Measurements from ENCODE around the gene CELF4.

The CELF4 gene

DNA sequence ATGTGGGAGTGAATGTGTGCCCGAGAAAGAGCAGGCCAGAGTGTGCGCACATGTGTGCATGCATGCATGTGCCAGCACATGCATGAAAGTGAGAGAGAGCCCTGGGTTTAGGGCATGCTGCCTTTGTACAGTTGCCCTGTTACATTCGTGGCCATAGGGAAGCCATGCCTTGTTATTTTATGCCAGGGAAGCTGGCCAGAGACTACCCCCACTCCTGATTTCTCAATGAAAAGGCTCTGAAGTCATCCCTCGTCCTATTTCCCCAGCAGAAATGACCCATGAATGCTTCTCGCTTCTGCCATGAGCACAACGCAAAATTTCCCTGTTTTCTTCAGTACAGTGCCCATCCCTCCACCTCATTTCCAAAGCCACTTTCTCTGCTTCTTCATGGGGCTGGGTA is 143.0 kb downstream of the CELF4 start:
- peaks cover 4% of the 10 kb centered on the region for H3K4me1 ChIP-seq (ENCODE audit: insufficient read depth, low read length)
- H2AFZ ChIP-seq (ENCODE audit: low read depth, low read length), result no peak overlapping the region
- no peaks in the 10 kb centered on the region for H3K36me3 ChIP-seq (ENCODE audit: insufficient read depth, low read length)
- no peaks in the 10 kb centered on the region for H3K27me3 ChIP-seq (ENCODE audit: insufficient read depth, low read length)
- no peak overlapping the region for H3K4me3 ChIP-seq (ENCODE audit: low read length)
- H3K9me3 ChIP-seq (ENCODE audit: low read length), result no peaks in the 10 kb centered on the region

DNA sequence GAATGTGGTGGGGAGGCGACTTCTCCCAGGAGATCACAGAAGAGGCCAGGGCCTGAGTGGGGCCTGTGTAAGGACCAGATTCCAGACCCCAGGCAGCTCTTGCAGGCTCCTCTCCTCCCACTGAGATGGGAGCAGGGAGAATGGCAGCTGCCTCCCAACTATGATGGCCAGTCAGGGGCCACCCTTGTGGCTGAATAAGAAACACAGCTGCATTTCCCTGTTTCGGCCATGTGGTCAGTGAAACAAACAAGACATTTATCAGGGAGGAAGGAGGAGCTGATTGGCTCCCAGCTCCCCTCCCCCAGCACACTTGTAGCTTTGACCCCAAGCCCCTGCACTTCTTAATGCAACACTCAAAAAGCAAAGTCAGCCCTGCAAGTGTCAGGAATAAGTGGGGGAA is 143.5 kb downstream of the CELF4 start:
- Histone ChIP-seq H2AFZ (ENCODE audit: low read depth, low read length) (no peak overlapping the region), H3K27me3 (ENCODE audit: insufficient read depth, low read length) (no peaks in the 10 kb centered on the region), H3K9me3 (ENCODE audit: low read length) (no peaks in the 10 kb centered on the region), H3K36me3 (ENCODE audit: insufficient read depth, low read length) (no peaks in the 10 kb centered on the region), H3K4me1 (ENCODE audit: insufficient read depth, low read length) (peaks cover 4% of the 10 kb centered on the region), H3K4me3 (ENCODE audit: low read length) (no peak overlapping the region)

DNA sequence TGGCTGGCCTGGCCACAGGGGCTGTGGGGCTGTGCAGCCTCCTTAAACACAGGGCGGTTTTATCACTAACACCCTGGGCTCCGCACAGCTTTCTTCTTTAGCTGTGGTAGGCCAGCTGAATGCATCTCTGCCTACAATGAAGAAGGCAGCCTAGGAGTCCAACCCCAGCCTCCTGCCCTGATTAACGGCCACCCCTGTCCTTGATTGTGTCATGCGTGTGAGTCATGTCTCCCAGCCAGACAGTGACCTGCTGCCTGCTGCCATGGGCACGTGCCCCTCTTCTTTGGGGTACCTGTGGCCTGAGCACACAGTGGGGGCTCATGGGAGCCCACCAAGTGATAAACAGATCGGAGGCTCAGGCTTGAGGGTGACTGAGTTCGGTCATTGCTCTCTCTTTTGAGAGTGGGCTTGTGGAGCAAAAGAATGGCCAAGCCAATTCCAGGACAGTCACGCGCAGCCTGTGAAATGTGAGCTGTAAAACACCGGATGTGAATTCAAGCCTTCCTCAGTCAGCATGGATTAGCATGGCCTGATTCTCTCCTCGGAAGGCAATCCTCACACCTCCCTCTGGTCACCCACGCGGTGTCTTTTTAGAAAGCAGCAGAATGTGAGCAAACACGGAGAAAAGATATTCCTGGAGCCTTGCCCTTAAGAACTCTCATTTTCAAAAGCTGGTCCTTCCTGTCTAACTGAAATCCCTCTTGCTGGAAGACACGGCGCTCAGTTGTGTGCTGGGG is 144.1 kb downstream of the CELF4 start:
- no peaks in the 10 kb centered on the region for H3K36me3 ChIP-seq (ENCODE audit: insufficient read depth, low read length)
- H3K4me1 ChIP-seq (ENCODE audit: insufficient read depth, low read length), result peaks cover 4% of the 10 kb centered on the region
- no peaks in the 10 kb centered on the region for H3K27me3 ChIP-seq (ENCODE audit: insufficient read depth, low read length)
- H3K4me3 ChIP-seq (ENCODE audit: low read length), result no peak overlapping the region
- H3K9me3 ChIP-seq (ENCODE audit: low read length), result no peaks in the 10 kb centered on the region
- no peak overlapping the region for H2AFZ ChIP-seq (ENCODE audit: low read depth, low read length)

DNA sequence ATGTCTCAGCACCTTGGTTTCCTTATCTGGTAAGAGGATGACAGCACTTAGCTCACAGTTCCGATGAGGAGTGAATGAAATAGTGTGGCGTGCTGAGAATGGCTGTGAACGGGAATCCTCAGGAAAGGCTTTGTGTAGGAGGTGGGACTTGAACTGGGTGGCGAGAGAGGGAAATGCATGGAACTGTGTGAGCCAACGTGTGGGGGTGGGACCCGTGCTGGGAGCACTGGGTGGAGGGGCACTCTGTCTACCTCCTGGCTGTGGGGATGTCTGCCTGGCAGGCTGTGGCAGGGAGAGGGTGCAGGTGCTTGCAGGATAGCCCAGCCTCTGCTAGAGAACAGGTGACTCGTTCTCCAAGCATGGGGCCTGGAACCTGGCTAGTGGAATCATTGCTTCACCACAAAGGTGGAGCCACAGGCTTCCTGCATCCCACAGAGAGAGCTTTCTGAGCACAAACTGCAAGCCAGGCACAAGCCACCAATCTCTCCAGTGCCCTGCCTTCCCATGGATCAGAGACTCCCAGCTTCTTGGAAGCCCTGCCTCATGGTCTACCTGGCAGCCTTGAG is 145.2 kb downstream of the CELF4 start:
- H3K27me3 ChIP-seq (ENCODE audit: insufficient read depth, low read length), result no peaks in the 10 kb centered on the region
- H3K36me3 ChIP-seq (ENCODE audit: insufficient read depth, low read length), result no peaks in the 10 kb centered on the region
- H3K4me1 ChIP-seq (ENCODE audit: insufficient read depth, low read length), result peaks cover 4% of the 10 kb centered on the region
- no peak overlapping the region for H3K4me3 ChIP-seq (ENCODE audit: low read length)
- no peaks in the 10 kb centered on the region for H3K9me3 ChIP-seq (ENCODE audit: low read length)
- no peak overlapping the region for H2AFZ ChIP-seq (ENCODE audit: low read depth, low read length)

DNA sequence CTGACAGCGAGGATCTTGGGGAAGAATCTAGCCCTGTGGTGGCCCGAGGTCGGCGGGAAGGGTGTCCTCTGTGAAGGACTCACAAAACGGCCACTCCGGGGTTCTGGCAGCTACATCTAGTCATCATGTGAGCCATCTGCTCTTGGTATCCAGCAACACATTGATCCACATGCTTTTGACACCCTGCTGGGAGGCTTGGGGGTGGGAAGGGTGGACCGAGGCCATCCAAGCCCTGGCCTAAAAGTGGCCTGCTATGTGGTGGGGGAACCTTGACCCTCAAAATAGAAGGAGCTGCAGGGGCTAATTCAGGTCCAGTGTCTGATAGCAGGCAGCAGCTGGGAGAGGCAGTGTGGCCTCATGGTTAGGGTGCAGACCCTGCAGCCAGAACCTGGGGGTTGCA is 145.7 kb downstream of the CELF4 start:
- no peak overlapping the region for H3K4me3 ChIP-seq (ENCODE audit: low read length)
- peaks cover 4% of the 10 kb centered on the region for H3K4me1 ChIP-seq (ENCODE audit: insufficient read depth, low read length)
- H3K36me3 ChIP-seq (ENCODE audit: insufficient read depth, low read length), result no peaks in the 10 kb centered on the region
- no peak overlapping the region for H2AFZ ChIP-seq (ENCODE audit: low read depth, low read length)
- peaks cover under 1% of the 10 kb centered on the region for H3K27me3 ChIP-seq (ENCODE audit: insufficient read depth, low read length)
- no peaks in the 10 kb centered on the region for H3K9me3 ChIP-seq (ENCODE audit: low read length)

DNA sequence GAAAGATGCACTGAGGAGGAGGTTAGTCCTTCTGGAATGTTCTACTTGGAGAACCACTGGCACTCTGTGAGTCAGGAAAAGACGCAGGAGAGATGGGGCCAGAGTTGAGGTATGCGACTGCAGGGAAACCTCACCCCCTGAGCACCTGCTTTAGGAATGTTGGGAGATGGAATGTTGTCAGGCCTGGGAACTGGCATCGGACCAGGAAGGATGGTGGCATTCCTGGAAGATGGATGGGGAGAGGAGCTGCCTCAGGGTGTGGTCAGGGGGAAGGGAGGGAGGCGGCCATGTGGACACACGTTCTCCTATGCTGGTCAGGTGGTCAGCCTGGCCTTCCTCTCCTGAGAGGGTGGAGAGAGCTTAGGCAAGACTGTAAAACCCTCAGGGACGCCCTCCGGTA is 146.3 kb downstream of the CELF4 start:
- Histone ChIP-seq H3K4me3 (ENCODE audit: low read length) (no peak overlapping the region), H3K4me1 (ENCODE audit: insufficient read depth, low read length) (peaks cover 4% of the 10 kb centered on the region), H2AFZ (ENCODE audit: low read depth, low read length) (no peak overlapping the region), H3K27me3 (ENCODE audit: insufficient read depth, low read length) (peaks cover 2% of the 10 kb centered on the region), H3K36me3 (ENCODE audit: insufficient read depth, low read length) (no peaks in the 10 kb centered on the region), H3K9me3 (ENCODE audit: low read length) (no peaks in the 10 kb centered on the region)

DNA sequence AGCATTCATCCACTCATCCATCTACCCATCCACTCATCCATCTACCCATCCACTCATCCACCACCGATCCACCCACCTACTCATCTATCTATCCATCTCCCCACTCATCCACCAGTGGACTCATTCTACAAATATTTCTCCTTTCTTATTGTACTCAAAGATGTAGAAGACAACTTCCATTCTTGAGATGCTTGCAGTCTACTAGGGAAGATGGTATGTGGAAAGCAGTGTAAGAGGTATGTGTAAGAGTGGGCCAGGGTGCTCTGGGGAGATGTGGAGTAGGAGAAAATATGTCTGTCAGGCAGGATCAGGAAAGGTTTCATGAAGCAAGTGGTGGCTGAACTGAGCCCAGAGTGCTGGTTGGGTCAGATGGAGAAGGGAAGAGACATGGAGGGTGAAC is 150.8 kb downstream of the CELF4 start:
- Histone ChIP-seq H3K36me3 (ENCODE audit: insufficient read depth, low read length) (no peaks in the 10 kb centered on the region), H3K4me3 (ENCODE audit: low read length) (no peak overlapping the region), H2AFZ (ENCODE audit: low read depth, low read length) (no peak overlapping the region), H3K4me1 (ENCODE audit: insufficient read depth, low read length) (no peaks in the 10 kb centered on the region), H3K9me3 (ENCODE audit: low read length) (no peaks in the 10 kb centered on the region), H3K27me3 (ENCODE audit: insufficient read depth, low read length) (peaks cover 2% of the 10 kb centered on the region)

DNA sequence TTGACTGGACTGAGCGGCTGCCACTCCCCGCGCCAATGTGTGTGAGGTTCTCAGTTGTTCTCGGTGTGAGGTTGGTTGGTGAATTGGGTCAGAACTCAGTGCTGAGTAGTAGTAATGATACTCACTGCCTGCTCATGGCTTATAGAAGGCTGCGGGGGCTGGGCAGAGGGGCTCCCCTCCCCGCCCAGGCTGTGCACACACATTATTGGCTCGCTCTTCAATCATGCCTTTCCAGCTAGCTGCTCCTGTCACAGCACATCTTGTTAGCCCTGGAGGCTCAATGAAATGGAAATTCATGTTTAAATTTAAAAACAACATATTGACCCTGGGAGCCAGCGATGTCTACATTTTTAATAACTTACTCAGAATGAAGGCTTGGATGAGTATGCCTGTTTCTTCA is 152.8 kb downstream of the CELF4 start:
- no peaks in the 10 kb centered on the region for H3K4me1 ChIP-seq (ENCODE audit: insufficient read depth, low read length)
- H3K4me3 ChIP-seq (ENCODE audit: low read length), result no peak overlapping the region
- H2AFZ ChIP-seq (ENCODE audit: low read depth, low read length), result no peak overlapping the region
- H3K27me3 ChIP-seq (ENCODE audit: insufficient read depth, low read length), result peaks cover 2% of the 10 kb centered on the region
- H3K36me3 ChIP-seq (ENCODE audit: insufficient read depth, low read length), result no peaks in the 10 kb centered on the region
- no peaks in the 10 kb centered on the region for H3K9me3 ChIP-seq (ENCODE audit: low read length)

DNA sequence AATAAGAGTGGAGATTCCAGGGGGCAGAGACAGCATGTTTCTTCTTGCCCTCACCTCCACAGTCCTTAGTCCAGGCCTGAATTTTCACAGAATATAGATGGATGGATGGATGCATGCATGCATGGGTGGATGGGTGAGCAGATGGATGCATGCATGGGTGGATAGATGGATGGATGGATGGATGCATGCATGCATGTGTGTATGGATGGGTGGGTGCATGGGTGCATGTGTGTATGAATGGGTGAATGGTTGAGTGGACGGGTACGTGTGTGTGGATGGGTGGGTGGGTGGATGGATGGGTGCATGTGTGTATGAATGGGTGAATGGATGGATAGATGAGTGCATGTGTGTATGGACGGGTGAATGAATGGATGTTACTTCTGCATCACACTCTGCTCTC is 153.3 kb downstream of the CELF4 start:
- H3K27me3 ChIP-seq (ENCODE audit: insufficient read depth, low read length), result peaks cover 2% of the 10 kb centered on the region
- no peaks in the 10 kb centered on the region for H3K4me1 ChIP-seq (ENCODE audit: insufficient read depth, low read length)
- H3K9me3 ChIP-seq (ENCODE audit: low read length), result no peaks in the 10 kb centered on the region
- H3K36me3 ChIP-seq (ENCODE audit: insufficient read depth, low read length), result no peaks in the 10 kb centered on the region
- H3K4me3 ChIP-seq (ENCODE audit: low read length), result no peak overlapping the region
- no peak overlapping the region for H2AFZ ChIP-seq (ENCODE audit: low read depth, low read length)

DNA sequence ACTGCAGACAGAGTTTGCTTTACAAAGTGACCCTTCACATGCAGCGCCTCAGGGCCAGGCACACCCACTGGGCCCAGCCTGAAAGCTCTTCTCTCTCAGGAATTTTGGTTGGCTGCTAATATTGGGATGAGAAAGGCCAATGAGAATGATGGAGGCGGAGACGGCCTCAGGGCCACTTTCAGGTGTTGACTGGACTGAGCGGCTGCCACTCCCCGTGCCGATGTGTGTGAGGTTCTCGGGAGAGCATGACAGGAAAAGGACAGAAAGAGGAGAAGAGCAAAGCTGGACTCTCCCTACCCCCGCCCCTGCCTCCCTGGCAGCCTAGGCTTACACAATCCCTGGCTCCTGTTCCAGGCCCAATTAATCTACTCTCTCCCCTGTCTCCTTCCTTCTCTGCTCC is 155.7 kb downstream of the CELF4 start:
- no peak overlapping the region for H3K4me3 ChIP-seq (ENCODE audit: low read length)
- H3K9me3 ChIP-seq (ENCODE audit: low read length), result no peaks in the 10 kb centered on the region
- no peak overlapping the region for H2AFZ ChIP-seq (ENCODE audit: low read depth, low read length)
- peaks cover 2% of the 10 kb centered on the region for H3K27me3 ChIP-seq (ENCODE audit: insufficient read depth, low read length)
- H3K36me3 ChIP-seq (ENCODE audit: insufficient read depth, low read length), result no peaks in the 10 kb centered on the region
- no peaks in the 10 kb centered on the region for H3K4me1 ChIP-seq (ENCODE audit: insufficient read depth, low read length)

DNA sequence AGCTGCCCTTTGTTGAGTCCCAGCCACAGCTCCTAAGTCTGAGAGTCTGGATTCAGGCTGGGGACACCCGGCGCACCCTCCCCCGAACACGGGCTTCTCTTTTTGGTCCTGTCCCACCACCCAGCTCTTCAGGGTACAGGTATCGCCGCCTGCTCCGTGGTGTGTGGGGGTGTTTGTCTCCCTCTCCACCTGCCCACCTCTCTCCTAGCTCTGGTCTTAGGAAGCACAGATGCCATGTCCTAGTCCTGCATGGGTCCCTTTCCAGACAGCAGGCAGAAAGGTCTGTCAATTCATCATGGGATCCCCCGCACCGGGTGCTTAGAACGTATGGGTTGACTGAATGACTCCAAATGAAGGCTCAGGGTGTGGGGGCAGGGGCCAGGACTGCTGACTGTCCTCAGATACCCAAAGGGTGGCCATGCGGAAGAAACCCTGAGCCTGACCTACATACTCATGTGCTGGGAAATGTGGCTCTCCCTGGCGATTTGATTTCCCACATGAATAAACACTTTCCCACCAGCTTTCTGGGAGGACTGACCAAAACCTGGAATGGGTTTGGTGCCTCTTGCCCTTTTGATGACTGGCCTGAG is 156.8 kb downstream of the CELF4 start:
- no peaks in the 10 kb centered on the region for H3K27me3 ChIP-seq (ENCODE audit: insufficient read depth, low read length)
- H3K4me1 ChIP-seq (ENCODE audit: insufficient read depth, low read length), result no peaks in the 10 kb centered on the region
- H3K9me3 ChIP-seq (ENCODE audit: low read length), result no peaks in the 10 kb centered on the region
- no peak overlapping the region for H2AFZ ChIP-seq (ENCODE audit: low read depth, low read length)
- no peaks in the 10 kb centered on the region for H3K36me3 ChIP-seq (ENCODE audit: insufficient read depth, low read length)
- no peak overlapping the region for H3K4me3 ChIP-seq (ENCODE audit: low read length)

DNA sequence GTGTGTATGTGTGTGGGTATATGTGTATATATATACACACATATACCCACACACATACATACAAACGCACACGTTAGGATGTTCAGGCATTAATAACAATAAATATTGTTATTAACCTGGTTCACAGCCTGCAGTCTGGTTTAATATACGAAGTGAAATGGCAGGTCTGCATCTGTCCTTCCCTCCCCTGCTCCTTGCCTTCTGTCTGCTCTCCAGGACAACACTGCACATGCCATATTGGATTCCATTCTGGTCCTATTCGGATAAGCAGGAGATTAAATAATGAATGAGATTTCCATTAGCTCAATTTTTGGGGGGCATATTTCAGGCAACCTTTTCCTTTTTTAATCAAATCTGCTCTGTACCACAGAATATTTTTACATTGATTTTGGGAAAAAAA is 158.0 kb downstream of the CELF4 start:
- H2AFZ ChIP-seq (ENCODE audit: low read depth, low read length), result no peak overlapping the region
- no peaks in the 10 kb centered on the region for H3K27me3 ChIP-seq (ENCODE audit: insufficient read depth, low read length)
- H3K4me1 ChIP-seq (ENCODE audit: insufficient read depth, low read length), result no peaks in the 10 kb centered on the region
- no peaks in the 10 kb centered on the region for H3K36me3 ChIP-seq (ENCODE audit: insufficient read depth, low read length)
- H3K4me3 ChIP-seq (ENCODE audit: low read length), result no peak overlapping the region
- no peaks in the 10 kb centered on the region for H3K9me3 ChIP-seq (ENCODE audit: low read length)

DNA sequence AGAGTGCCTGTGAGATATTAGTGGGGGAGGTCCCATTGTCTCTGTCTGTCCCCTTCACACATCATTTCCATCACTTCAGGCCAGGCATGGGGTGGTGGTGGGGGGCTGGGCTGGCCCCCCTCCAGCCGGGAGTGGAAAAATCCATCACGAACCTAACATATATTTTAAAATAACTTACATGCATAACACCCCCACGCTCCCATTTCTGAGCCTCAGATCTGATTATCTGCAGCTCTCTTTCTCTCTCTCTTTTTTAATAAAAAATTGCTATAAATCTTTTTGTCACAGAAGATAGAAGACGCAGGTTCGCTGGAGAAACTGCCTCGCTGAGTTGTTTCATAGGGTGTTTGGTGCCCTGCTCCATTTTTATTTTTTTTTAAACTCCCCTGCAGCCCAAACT is 159.8 kb downstream of the CELF4 start:
- Histone ChIP-seq H2AFZ (ENCODE audit: low read depth, low read length) (no peak overlapping the region), H3K36me3 (ENCODE audit: insufficient read depth, low read length) (no peaks in the 10 kb centered on the region), H3K9me3 (ENCODE audit: low read length) (no peaks in the 10 kb centered on the region), H3K4me1 (ENCODE audit: insufficient read depth, low read length) (no peaks in the 10 kb centered on the region), H3K4me3 (ENCODE audit: low read length) (no peak overlapping the region), H3K27me3 (ENCODE audit: insufficient read depth, low read length) (no peaks in the 10 kb centered on the region)

All from neuron (in vitro differentiated cells).